Measurements from ENCODE around the gene CCS. TPM values are rescaled to one million over a fixed set of nuclear protein-coding genes. Genes with fewer than 3 reads are reported as not detected.

CCS gene
- polyA plus RNA-seq, 3 donors from 2014 or later, result 34.3 to 52.8 (median 41.7) TPM

GRCh38 chr11:66554602-66555001 is 38.4 kb upstream of the CCS start:
- H3K27ac Mint-ChIP-seq, result no peak overlapping the region
- H3K4me3 Mint-ChIP-seq, result no peak overlapping the region
- peaks cover 0 to 9% (median 0%) of the 10 kb centered on the region in 3 donors for H3K27me3 Mint-ChIP-seq (ENCODE audit: low read depth in 3 of 3)
- no peaks in the 10 kb centered on the region for H3K9me3 Mint-ChIP-seq
- DNase-seq, result no peak
- H3K36me3 Mint-ChIP-seq, result peaks cover 0 to 4% (median 0%) of the 10 kb centered on the region in 3 donors
- H3K4me1 Mint-ChIP-seq, result peaks cover 0 to 4% of the 10 kb centered on the region in 2 donors

- Mint-ChIP-seq H3K9me3 (no peaks in the 10 kb centered on the region), H3K36me3 (peaks cover 0 to 4% (median 0%) of the 10 kb centered on the region in 3 donors), H3K4me1 (peaks cover 0 to 4% of the 10 kb centered on the region in 2 donors), H3K27ac (no peak overlapping the region), H3K27me3 (ENCODE audit: low read depth in 3 of 3) (peaks cover 0 to 9% (median 0%) of the 10 kb centered on the region in 3 donors), H3K4me3 (no peak overlapping the region)
- DNase-seq, result no peak
These were observed 37.6 kb upstream of the CCS start for GRCh38 chr11:66555416-66555815.

- Mint-ChIP-seq H3K27ac (no peak overlapping the region), H3K9me3 (no peaks in the 10 kb centered on the region), H3K27me3 (ENCODE audit: low read depth in 3 of 3) (peaks cover 0 to 11% (median 0%) of the 10 kb centered on the region in 3 donors), H3K4me1 (peaks cover 0 to 4% of the 10 kb centered on the region in 2 donors), H3K4me3 (no peak overlapping the region), H3K36me3 (peaks cover 0 to 4% (median 0%) of the 10 kb centered on the region in 3 donors)
- DNase-seq, result no peak
These were observed 36.9 kb upstream of the CCS start for GRCh38 chr11:66556086-66556485.

GRCh38 chr11:66557733-66558326 is 35.2 kb upstream of the CCS start:
- no peak overlapping the region for H3K27ac Mint-ChIP-seq
- no peak overlapping the region for H3K4me3 Mint-ChIP-seq
- no peak for DNase-seq
- peaks cover 0 to 4% (median 0%) of the 10 kb centered on the region in 3 donors for H3K36me3 Mint-ChIP-seq
- H3K9me3 Mint-ChIP-seq, result no peaks in the 10 kb centered on the region
- H3K27me3 Mint-ChIP-seq (ENCODE audit: low read depth in 3 of 3), result peaks cover 0 to 11% (median 0%) of the 10 kb centered on the region in 3 donors
- H3K4me1 Mint-ChIP-seq, result peaks cover 0 to 4% of the 10 kb centered on the region in 2 donors

- Mint-ChIP-seq H3K27me3 (ENCODE audit: low read depth in 3 of 3) (peaks cover 0 to 11% (median 0%) of the 10 kb centered on the region in 3 donors), H3K4me1 (peaks cover 0 to 4% of the 10 kb centered on the region in 2 donors), H3K27ac (no peak overlapping the region), H3K9me3 (no peaks in the 10 kb centered on the region), H3K4me3 (peak overlapping the region in 1 of 5 donors; percentile 29), H3K36me3 (peaks cover 0 to 4% (median 0%) of the 10 kb centered on the region in 3 donors)
- DNase-seq, result peak in 1 of 3 donors; percentile 14
These were observed 33.7 kb upstream of the CCS start for GRCh38 chr11:66559142-66559865.

GRCh38 chr11:66559866-66560676 is 32.9 kb upstream of the CCS start:
- H3K36me3 Mint-ChIP-seq, result peaks cover 0 to 4% (median 0%) of the 10 kb centered on the region in 3 donors
- DNase-seq, result no peak
- H3K27ac Mint-ChIP-seq, result no peak overlapping the region
- no peaks in the 10 kb centered on the region for H3K9me3 Mint-ChIP-seq
- H3K4me1 Mint-ChIP-seq, result peaks cover 0 to 4% of the 10 kb centered on the region in 2 donors
- no peak overlapping the region for H3K4me3 Mint-ChIP-seq
- H3K27me3 Mint-ChIP-seq (ENCODE audit: low read depth in 3 of 3), result peaks cover 0 to 11% (median 0%) of the 10 kb centered on the region in 3 donors

- no peak overlapping the region for H3K27ac Mint-ChIP-seq
- no peaks in the 10 kb centered on the region for H3K9me3 Mint-ChIP-seq
- peaks cover 0 to 11% (median 0%) of the 10 kb centered on the region in 3 donors for H3K27me3 Mint-ChIP-seq (ENCODE audit: low read depth in 3 of 3)
- H3K4me3 Mint-ChIP-seq, result no peak overlapping the region
- H3K4me1 Mint-ChIP-seq, result peaks cover 0 to 4% of the 10 kb centered on the region in 2 donors
- no peak for DNase-seq
- H3K36me3 Mint-ChIP-seq, result peaks cover 0 to 4% (median 0%) of the 10 kb centered on the region in 3 donors
These were observed 31.6 kb upstream of the CCS start for GRCh38 chr11:66561178-66561974.

GRCh38 chr11:66561975-66562248 is 31.1 kb upstream of the CCS start:
- H3K4me1 Mint-ChIP-seq, result peaks cover 0 to 5% of the 10 kb centered on the region in 2 donors
- no peak overlapping the region for H3K27ac Mint-ChIP-seq
- no peak for DNase-seq
- peaks cover 0 to 11% (median 0%) of the 10 kb centered on the region in 3 donors for H3K27me3 Mint-ChIP-seq (ENCODE audit: low read depth in 3 of 3)
- H3K36me3 Mint-ChIP-seq, result peaks cover 0 to 4% (median 0%) of the 10 kb centered on the region in 3 donors
- H3K9me3 Mint-ChIP-seq, result no peaks in the 10 kb centered on the region
- H3K4me3 Mint-ChIP-seq, result no peak overlapping the region

GRCh38 chr11:66562275-66562674 is 30.7 kb upstream of the CCS start:
- H3K36me3 Mint-ChIP-seq, result peaks cover 0 to 3% (median 0%) of the 10 kb centered on the region in 3 donors
- no peaks in the 10 kb centered on the region for H3K9me3 Mint-ChIP-seq
- H3K27me3 Mint-ChIP-seq (ENCODE audit: low read depth in 3 of 3), result peaks cover 0 to 9% (median 0%) of the 10 kb centered on the region in 3 donors
- H3K4me3 Mint-ChIP-seq, result no peak overlapping the region
- peaks cover 0 to 8% of the 10 kb centered on the region in 2 donors for H3K4me1 Mint-ChIP-seq
- no peak for DNase-seq
- H3K27ac Mint-ChIP-seq, result no peak overlapping the region

- Mint-ChIP-seq H3K9me3 (no peaks in the 10 kb centered on the region), H3K4me3 (no peak overlapping the region), H3K36me3 (no peaks in the 10 kb centered on the region), H3K27ac (no peak overlapping the region), H3K4me1 (peaks cover 0 to 13% of the 10 kb centered on the region in 2 donors), H3K27me3 (ENCODE audit: low read depth in 3 of 3) (peaks cover 0 to 7% (median 0%) of the 10 kb centered on the region in 3 donors)
- DNase-seq, result no peak
These were observed 29.9 kb upstream of the CCS start for GRCh38 chr11:66562907-66563583.

- Mint-ChIP-seq H3K4me1 (peaks cover 5 to 16% of the 10 kb centered on the region in 2 donors), H3K27ac (no peak overlapping the region), H3K36me3 (no peaks in the 10 kb centered on the region), H3K27me3 (ENCODE audit: low read depth in 3 of 3) (peaks cover 0 to 4% (median 0%) of the 10 kb centered on the region in 3 donors), H3K9me3 (no peaks in the 10 kb centered on the region), H3K4me3 (no peak overlapping the region)
- no peak for DNase-seq
These were observed 29.2 kb upstream of the CCS start for GRCh38 chr11:66563832-66564231.

GRCh38 chr11:66564538-66564937 is 28.4 kb upstream of the CCS start:
- Mint-ChIP-seq H3K9me3 (no peaks in the 10 kb centered on the region), H3K27ac (no peak overlapping the region), H3K4me3 (no peak overlapping the region), H3K4me1 (peaks cover 5 to 15% of the 10 kb centered on the region in 2 donors), H3K36me3 (no peaks in the 10 kb centered on the region), H3K27me3 (ENCODE audit: low read depth in 3 of 3) (peaks cover 0 to 2% (median 0%) of the 10 kb centered on the region in 3 donors)
- no peak for DNase-seq

GRCh38 chr11:66564984-66565383 is 28.0 kb upstream of the CCS start:
- no peaks in the 10 kb centered on the region for H3K9me3 Mint-ChIP-seq
- no peak for DNase-seq
- peaks cover 0 to 2% (median 0%) of the 10 kb centered on the region in 3 donors for H3K27me3 Mint-ChIP-seq (ENCODE audit: low read depth in 3 of 3)
- H3K27ac Mint-ChIP-seq, result no peak overlapping the region
- H3K36me3 Mint-ChIP-seq, result no peaks in the 10 kb centered on the region
- H3K4me1 Mint-ChIP-seq, result peaks cover 5 to 15% of the 10 kb centered on the region in 2 donors
- H3K4me3 Mint-ChIP-seq, result no peak overlapping the region

All from immature natural killer cell (primary cell).